HG02943 (cell line): ENCODE measurements around the gene TRIP12.
"Not testable (repeated sequence)": the region's sequence is repeated elsewhere in the genome, so short reads cannot be mapped to it uniquely, and the experiment has no call there.

Experiments
- ATAC-seq: cut with Tn5 transposase; IDR thresholded peaks from one replicate; pipeline ENCODE4 v1.9.1; 2021; ENCODE audit warnings: mild to moderate bottlenecking, low read depth, moderate library complexity; ENCODE audit not compliant: unreplicated experiment

The TRIP12 gene

GRCh38 chr2:229731363-229731762 is 190.4 kb downstream of the TRIP12 start:
- no peak for ATAC-seq

- no peak for ATAC-seq
These were observed 193.4 kb downstream of the TRIP12 start for GRCh38 chr2:229728370-229728769.

- no peak for ATAC-seq
These were observed 195.2 kb downstream of the TRIP12 start for GRCh38 chr2:229726643-229727042.

GRCh38 chr2:229725716-229726574 is 195.9 kb downstream of the TRIP12 start:
- ATAC-seq = no peak

GRCh38 chr2:229723192-229723591 is 198.6 kb downstream of the TRIP12 start:
- not testable (repeated sequence) for ATAC-seq

- no peak for ATAC-seq
These were observed 201.7 kb downstream of the TRIP12 start for GRCh38 chr2:229719926-229720647.

GRCh38 chr2:229718057-229718456 is 203.8 kb downstream of the TRIP12 start:
- ATAC-seq = no peak

GRCh38 chr2:229715895-229716507 is 205.8 kb downstream of the TRIP12 start:
- no peak for ATAC-seq

GRCh38 chr2:229714736-229715541 is 206.9 kb downstream of the TRIP12 start:
- peak; percentile 41 for ATAC-seq

GRCh38 chr2:229714080-229714735 is 207.6 kb downstream of the TRIP12 start, which contains the start of gene DNER:
Gene DNER (minus strand): TSS chr2:229714555. CDS start chr2:229714423, 132 bp downstream.
- peak; percentile 59 for ATAC-seq
